ENCODE results near the gene SPEM3. TPM values are rescaled to one million over a fixed set of nuclear protein-coding genes. Genes with fewer than 3 reads are reported as not detected.
A peak's percentile ranks its signal among the peaks of the same experiment; 100 is the strongest.

Gene SPEM3
- total and polyA plus RNA-seq, 3 experiments from 2014 or later: not detected

- H3K4me1 ChIP-seq (ENCODE audit: insufficient read depth, low read length): peaks cover 59% of the 10 kb centered on the region
- Mint-ChIP-seq H3K36me3 (peaks cover 4 to 9% (median 6%) of the 10 kb centered on the region in 3 donors), H3K4me1 (peaks cover 36 to 61% (median 51%) of the 10 kb centered on the region in 3 donors), H3K9me3 (no peaks in the 10 kb centered on the region), H3K4me3 (peak overlapping the region in 4 of 7 donors; percentile 52 to 78 (median 75)), H3K27ac (no peak overlapping the region), H3K27me3 (peaks cover 45 to 60% of the 10 kb centered on the region in 2 donors)
- no peaks in the 10 kb centered on the region for H3K36me3 ChIP-seq (ENCODE audit: insufficient read depth, low read length)
- H3K4me3 ChIP-seq (ENCODE audit: low read length): no peak overlapping the region
- no peak for DNase-seq
- no peaks in the 10 kb centered on the region for H3K9me3 ChIP-seq (ENCODE audit: low read length)
- ChIA-PET CTCF (interaction anchor here (0.8 to 1.6 kb wide), 6 partner anchors 38 to 120 kb away, joined by 3 to 5 read pairs (median 3); partner anchors contain the start of gene ZBTB4), POLR2A (interaction anchor here (0.5 to 2.2 kb wide), 6 partner anchors 9 to 57 kb away, joined by 3 to 11 read pairs (median 4); partner anchors contain the start of gene ZBTB4)
- no peak overlapping the region for H3K27ac ChIP-seq (ENCODE audit: low read depth, low read length)
- H3K27me3 ChIP-seq (ENCODE audit: insufficient read depth, low read length, poor library complexity, severe bottlenecking): peaks cover 53% of the 10 kb centered on the region
Observed at GRCh38 chr17:7440834-7441195, 12.2 kb downstream of the SPEM3 start.

GRCh38 chr17:7441266-7441665 lies 12.6 kb downstream of the SPEM3 start:
- CTCF ChIA-PET: interaction anchor here (0.8 to 1.6 kb wide), 6 partner anchors 38 to 119 kb away, joined by 3 to 5 read pairs (median 3); partner anchors contain the start of gene ZBTB4
- Histone ChIP-seq H3K9me3 (ENCODE audit: low read length) (no peaks in the 10 kb centered on the region), H3K4me3 (ENCODE audit: low read length) (no peak overlapping the region), H3K27ac (ENCODE audit: low read depth, low read length) (no peak overlapping the region), H3K36me3 (ENCODE audit: insufficient read depth, low read length) (no peaks in the 10 kb centered on the region), H3K4me1 (ENCODE audit: insufficient read depth, low read length) (peaks cover 58% of the 10 kb centered on the region), H3K27me3 (ENCODE audit: insufficient read depth, low read length, poor library complexity, severe bottlenecking) (peaks cover 56% of the 10 kb centered on the region)
- Mint-ChIP-seq H3K9me3 (no peaks in the 10 kb centered on the region), H3K4me1 (peaks cover 35 to 60% (median 52%) of the 10 kb centered on the region in 3 donors), H3K36me3 (peaks cover 4 to 12% (median 6%) of the 10 kb centered on the region in 3 donors), H3K4me3 (no peak overlapping the region), H3K27me3 (peaks cover 48 to 64% of the 10 kb centered on the region in 2 donors), H3K27ac (no peak overlapping the region)
- POLR2A ChIA-PET: interaction anchor here (0.5 to 2.2 kb wide), 3 partner anchors 10 to 47 kb away, joined by 4 to 11 read pairs (median 6); partner anchors contain the start of gene ZBTB4
- no peak for DNase-seq

DNA sequence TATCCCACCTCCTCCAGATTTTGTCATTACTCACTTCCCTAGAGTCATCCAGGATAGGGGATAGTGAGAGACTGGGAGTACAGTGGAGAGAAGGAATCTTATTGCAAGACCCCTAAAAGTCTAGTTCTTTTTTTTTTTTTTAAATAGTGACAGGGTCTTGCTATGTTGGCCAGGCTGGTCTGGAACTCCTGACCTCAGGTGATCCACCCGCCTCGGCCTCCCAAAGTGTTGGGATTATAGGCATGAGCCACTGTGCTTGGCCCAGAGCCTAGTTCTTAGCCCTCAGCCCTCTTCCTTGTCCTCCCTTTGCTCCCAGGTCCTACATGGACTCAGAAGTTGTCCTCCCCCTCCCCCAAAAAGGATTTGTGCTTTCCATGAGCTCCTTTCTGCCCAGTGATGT lies 13.5 kb downstream of the SPEM3 start:
- Mint-ChIP-seq H3K27me3 (peaks cover 51 to 73% of the 10 kb centered on the region in 2 donors), H3K4me1 (peaks cover 33 to 54% (median 45%) of the 10 kb centered on the region in 3 donors), H3K4me3 (peak overlapping the region in 1 of 7 donors; percentile 16), H3K36me3 (peaks cover 4 to 12% (median 4%) of the 10 kb centered on the region in 3 donors), H3K9me3 (no peaks in the 10 kb centered on the region), H3K27ac (no peak overlapping the region)
- Histone ChIP-seq H3K27me3 (ENCODE audit: insufficient read depth, low read length, poor library complexity, severe bottlenecking) (peaks cover 59% of the 10 kb centered on the region), H3K4me3 (ENCODE audit: low read length) (no peak overlapping the region), H3K27ac (ENCODE audit: low read depth, low read length) (no peak overlapping the region), H3K36me3 (ENCODE audit: insufficient read depth, low read length) (no peaks in the 10 kb centered on the region), H3K9me3 (ENCODE audit: low read length) (no peaks in the 10 kb centered on the region), H3K4me1 (ENCODE audit: insufficient read depth, low read length) (peaks cover 49% of the 10 kb centered on the region)
- ChIA-PET CTCF (interaction anchor here (1.0 to 1.6 kb wide), 3 partner anchors 43 to 118 kb away, joined by 3 to 5 read pairs (median 3); no protein-coding TSS in a partner anchor), POLR2A (interaction anchor here (0.6 kb wide), 1 partner anchor 80 kb away, joined by 3 read pairs; no protein-coding TSS in a partner anchor)
- DNase-seq: no peak

- Mint-ChIP-seq H3K4me3 (peak overlapping the region in 1 of 7 donors; percentile 17), H3K4me1 (peaks cover 23 to 43% (median 32%) of the 10 kb centered on the region in 3 donors), H3K9me3 (no peaks in the 10 kb centered on the region), H3K36me3 (peaks cover 0 to 12% (median 2%) of the 10 kb centered on the region in 3 donors), H3K27ac (peak overlapping the region in 1 of 8 donors; percentile 61), H3K27me3 (peaks cover 49 to 79% of the 10 kb centered on the region in 2 donors)
- Histone ChIP-seq H3K27ac (ENCODE audit: low read depth, low read length) (no peak overlapping the region), H3K4me3 (ENCODE audit: low read length) (no peak overlapping the region), H3K27me3 (ENCODE audit: insufficient read depth, low read length, poor library complexity, severe bottlenecking) (peaks cover 57% of the 10 kb centered on the region), H3K9me3 (ENCODE audit: low read length) (no peaks in the 10 kb centered on the region), H3K4me1 (ENCODE audit: insufficient read depth, low read length) (peaks cover 33% of the 10 kb centered on the region), H3K36me3 (ENCODE audit: insufficient read depth, low read length) (no peaks in the 10 kb centered on the region)
- CTCF ChIA-PET: interaction anchor here (0.8 to 2.6 kb wide), 6 partner anchors 9 to 244 kb away, joined by 3 to 10 read pairs (median 4); partner anchors contain the start of genes TMEM102, TP53 and ZBTB4
- POLR2A ChIA-PET: interaction anchor here (1.1 to 2.8 kb wide), 5 partner anchors 11 to 142 kb away, joined by 3 to 12 read pairs (median 6); partner anchors contain the start of genes POLR2A and ZBTB4
- DNase-seq: no peak
Observed at GRCh38 chr17:7443499-7444485, 15.1 kb downstream of the SPEM3 start.

- ChIA-PET POLR2A (interaction anchor here (0.9 to 2.8 kb wide), 7 partner anchors 10 to 140 kb away, joined by 3 to 12 read pairs (median 3); partner anchors contain the start of genes POLR2A and ZBTB4), CTCF (interaction anchor here (0.9 to 3.1 kb wide), 6 partner anchors 9 to 243 kb away, joined by 3 to 37 read pairs (median 6); partner anchors contain the start of genes TMEM102, TMEM95 and TP53)
- H3K36me3 Mint-ChIP-seq: peaks cover 0 to 8% (median 2%) of the 10 kb centered on the region in 3 donors
- no peaks in the 10 kb centered on the region for H3K9me3 Mint-ChIP-seq
- Histone ChIP-seq H3K27me3 (ENCODE audit: insufficient read depth, low read length, poor library complexity, severe bottlenecking) (peaks cover 46% of the 10 kb centered on the region), H3K4me1 (ENCODE audit: insufficient read depth, low read length) (peaks cover 22% of the 10 kb centered on the region), H3K4me3 (ENCODE audit: low read length) (no peak within 1 kb of the TSS), H3K36me3 (ENCODE audit: insufficient read depth, low read length) (no peaks in the 10 kb centered on the region), H3K9me3 (ENCODE audit: low read length) (no peaks in the 10 kb centered on the region), H3K27ac (ENCODE audit: low read depth, low read length) (no peak within 1 kb of the TSS)
- peak within 1 kb of the TSS; percentile 53 to 88 (median 77) for H3K4me3 Mint-ChIP-seq
- H3K27ac Mint-ChIP-seq: peak within 1 kb of the TSS in 4 of 8 donors; percentile 35 to 74 (median 66)
- peak in 1 of 5 donors; percentile 21 for DNase-seq
- peaks cover 17 to 34% (median 24%) of the 10 kb centered on the region in 3 donors for H3K4me1 Mint-ChIP-seq
- peaks cover 43 to 73% of the 10 kb centered on the region in 2 donors for H3K27me3 Mint-ChIP-seq
Observed at GRCh38 chr17:7444682-7445618, 16.3 kb downstream of the SPEM3 start, which contains the start of gene CHRNB1. Gene CHRNB1 (plus strand): TSS chr17:7445061. CDS start chr17:7445128, 67 bp downstream.

GRCh38 chr17:7445619-7445968 lies 16.9 kb downstream of the SPEM3 start:
- H3K27me3 Mint-ChIP-seq: peaks cover 36 to 67% of the 10 kb centered on the region in 2 donors
- peak overlapping the region in 3 of 8 donors; percentile 35 to 74 (median 72) for H3K27ac Mint-ChIP-seq
- POLR2A ChIA-PET: interaction anchor here (0.9 to 2.8 kb wide), 4 partner anchors 9 to 40 kb away, joined by 3 to 9 read pairs (median 4); no protein-coding TSS in a partner anchor
- Histone ChIP-seq H3K36me3 (ENCODE audit: insufficient read depth, low read length) (no peaks in the 10 kb centered on the region), H3K9me3 (ENCODE audit: low read length) (no peaks in the 10 kb centered on the region), H3K27ac (ENCODE audit: low read depth, low read length) (no peak overlapping the region), H3K4me3 (ENCODE audit: low read length) (no peak overlapping the region), H3K4me1 (ENCODE audit: insufficient read depth, low read length) (peaks cover 15% of the 10 kb centered on the region), H3K27me3 (ENCODE audit: insufficient read depth, low read length, poor library complexity, severe bottlenecking) (peaks cover 40% of the 10 kb centered on the region)
- H3K36me3 Mint-ChIP-seq: peaks cover 0 to 8% (median 2%) of the 10 kb centered on the region in 3 donors
- DNase-seq: peak in 3 of 5 donors; percentile 19 to 46 (median 30)
- CTCF ChIA-PET: interaction anchor here (0.9 to 3.1 kb wide), 6 partner anchors 9 to 242 kb away, joined by 3 to 37 read pairs (median 6); partner anchors contain the start of genes TMEM102, TMEM95 and TP53
- peak overlapping the region; percentile 53 to 88 (median 77) for H3K4me3 Mint-ChIP-seq
- H3K4me1 Mint-ChIP-seq: peaks cover 12 to 27% (median 18%) of the 10 kb centered on the region in 3 donors
- H3K9me3 Mint-ChIP-seq: no peaks in the 10 kb centered on the region

All from CD8-positive, alpha-beta memory T cell (primary cell).